Raji (cell line): Measurements from ENCODE around the gene PCMT1.

ENCODE experiments used
- POLR2A ChIP-seq: IDR thresholded peaks from 2 replicates; pipeline ENCODE4 v1.6.1; 2011; ENCODE audit warnings: low read depth, low read length, control low read depth; ENCODE audit not compliant: insufficient read depth

Gene PCMT1

GRCh38 chr6:149779644-149779963 lies 30.1 kb downstream of the PCMT1 start:
- TF ChIP-seq POLR2A = no peak

GRCh38 chr6:149781715-149782114 lies 32.2 kb downstream of the PCMT1 start:
- TF ChIP-seq POLR2A = no peak

GRCh38 chr6:149782337-149782736 lies 32.8 kb downstream of the PCMT1 start:
- TF ChIP-seq POLR2A = no peak

DNA sequence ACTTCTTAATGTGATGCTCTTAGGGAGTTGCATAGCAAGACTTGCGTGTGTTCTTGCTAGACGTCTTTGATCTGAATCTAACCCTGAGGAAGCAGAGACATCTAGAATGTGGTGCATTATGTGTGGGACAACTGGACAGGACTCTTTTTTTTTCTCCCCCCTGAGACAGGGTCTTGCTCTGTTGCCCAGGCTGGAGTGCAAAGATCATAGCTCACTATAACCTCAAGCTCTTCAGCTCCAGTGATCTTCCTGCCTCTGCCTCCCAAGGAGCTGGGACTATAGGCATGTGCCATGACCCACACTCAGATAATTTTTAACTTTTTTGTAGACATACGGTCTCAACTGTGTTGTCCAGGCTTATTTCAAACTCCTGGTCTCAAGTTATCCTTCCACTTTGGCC lies 34.0 kb downstream of the PCMT1 start:
- TF ChIP-seq POLR2A = no peak

DNA sequence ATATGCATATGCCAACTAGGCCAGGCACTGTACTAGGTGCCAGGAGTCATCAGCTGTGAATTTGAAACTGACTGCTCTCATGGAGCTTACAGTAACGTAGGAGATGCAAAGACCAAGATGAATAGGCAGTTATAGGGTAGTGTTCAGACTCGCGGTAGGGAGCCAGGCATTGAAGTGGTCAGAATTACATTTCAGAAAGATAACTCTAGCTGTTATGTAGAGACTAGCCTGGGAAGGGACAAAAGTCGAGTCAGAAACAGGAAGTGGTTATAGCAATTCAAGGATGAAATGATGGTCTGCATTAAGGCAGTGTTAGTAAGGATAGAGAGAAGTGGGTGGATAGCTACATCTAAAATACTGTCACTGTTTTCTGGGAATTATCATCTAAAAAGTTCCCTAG lies 56.6 kb downstream of the PCMT1 start:
- TF ChIP-seq POLR2A = no peak

- no peak for TF ChIP-seq POLR2A
Observed at GRCh38 chr6:149809798-149810197, 60.3 kb downstream of the PCMT1 start.

GRCh38 chr6:149813351-149813750 lies 63.8 kb downstream of the PCMT1 start:
- no peak for TF ChIP-seq POLR2A

- TF ChIP-seq POLR2A = no peak
Observed at GRCh38 chr6:149815788-149816187, 66.2 kb downstream of the PCMT1 start.

- TF ChIP-seq POLR2A = no peak
Observed at GRCh38 chr6:149820506-149820905, 71.0 kb downstream of the PCMT1 start.

DNA sequence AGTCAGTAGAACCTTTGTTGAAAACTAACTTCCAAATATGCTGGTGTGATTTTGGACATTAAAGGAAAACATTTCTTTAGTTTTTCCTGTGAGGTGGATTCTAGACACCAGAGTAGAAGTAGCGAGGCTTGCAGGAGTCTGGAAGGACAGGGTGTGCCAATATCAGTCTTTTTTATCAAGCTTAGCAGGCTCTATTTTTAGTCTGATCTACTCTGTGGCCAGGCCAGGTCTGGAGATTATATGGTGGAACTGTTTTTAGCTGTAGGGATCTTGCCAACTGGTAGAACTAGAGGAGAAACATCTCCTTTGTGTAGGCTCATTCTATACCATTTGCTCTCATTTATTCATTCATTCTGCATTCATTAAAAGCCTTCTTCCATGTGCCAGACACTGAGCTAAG lies 72.0 kb downstream of the PCMT1 start:
- no peak for TF ChIP-seq POLR2A

GRCh38 chr6:149823013-149823412 lies 73.5 kb downstream of the PCMT1 start:
- TF ChIP-seq POLR2A = no peak

- no peak for TF ChIP-seq POLR2A
Observed at GRCh38 chr6:149825292-149825691, 75.8 kb downstream of the PCMT1 start.

- no peak for TF ChIP-seq POLR2A
Observed at GRCh38 chr6:149830731-149831307, 81.3 kb downstream of the PCMT1 start.

- TF ChIP-seq POLR2A = no peak
Observed at GRCh38 chr6:149831308-149831820, 81.8 kb downstream of the PCMT1 start.

DNA sequence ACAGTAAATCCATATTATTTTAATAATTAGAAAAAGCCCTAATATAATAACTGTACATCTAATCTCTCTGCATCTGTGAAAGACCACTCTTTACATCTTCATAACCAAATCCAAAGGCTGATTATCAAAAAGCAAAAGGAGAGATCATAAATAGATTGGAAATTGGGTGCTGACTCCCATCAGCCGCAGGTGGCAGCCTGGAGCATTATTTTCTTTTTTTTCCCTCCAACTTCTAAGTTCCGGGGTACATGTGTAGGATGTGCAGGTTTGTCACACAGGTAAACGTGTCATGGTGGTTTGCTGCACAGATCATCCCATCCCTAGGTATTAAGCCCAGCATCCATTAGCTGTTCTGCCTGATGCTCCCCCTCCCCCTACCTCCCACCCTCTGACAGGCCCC lies 84.1 kb downstream of the PCMT1 start:
- TF ChIP-seq POLR2A = no peak

DNA sequence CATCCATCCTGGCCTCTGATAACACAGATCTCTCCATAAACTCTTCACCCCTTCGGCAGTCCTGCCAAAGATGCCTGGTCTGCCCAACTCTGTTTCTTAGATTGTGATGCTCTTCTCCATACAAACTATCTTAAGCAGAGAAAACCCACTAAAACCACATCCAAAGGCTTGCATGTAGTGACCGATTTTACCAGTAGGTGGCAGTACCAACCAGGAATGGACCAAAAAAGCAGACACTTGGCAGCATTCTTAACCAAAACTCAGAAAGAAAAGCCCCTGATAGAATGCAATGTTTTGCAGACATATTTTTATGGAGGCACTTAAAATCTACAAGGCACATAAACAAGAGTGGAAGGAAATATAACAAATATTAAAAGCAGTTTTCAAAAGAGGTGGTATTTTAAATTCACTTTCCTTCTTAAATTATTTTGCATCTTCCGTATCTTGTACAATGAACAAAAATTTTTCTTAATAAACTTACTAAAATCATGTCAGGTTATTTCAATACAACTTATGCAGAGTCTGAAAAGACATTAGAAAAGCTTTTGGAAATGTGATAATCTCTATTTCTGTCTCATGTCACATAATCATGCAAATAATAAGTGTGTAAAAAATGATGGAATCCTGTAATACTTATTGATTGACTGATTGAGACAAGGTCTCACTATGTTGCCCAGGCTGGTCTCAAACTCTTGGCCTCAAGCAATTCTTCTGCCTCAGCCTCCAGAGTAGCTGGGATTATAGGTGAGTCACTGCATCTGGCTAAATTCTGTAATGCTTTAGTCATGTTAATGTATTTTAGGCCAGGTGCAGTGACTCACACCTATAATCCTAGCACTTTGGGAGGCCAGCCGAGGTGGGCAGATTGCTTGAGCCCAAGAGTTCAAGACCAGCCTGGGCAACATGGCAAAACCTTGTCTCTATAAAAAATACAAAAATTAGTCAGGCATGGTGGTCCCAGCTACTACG lies 85.3 kb downstream of the PCMT1 start:
- TF ChIP-seq POLR2A = no peak
